ENCODE measurements around the gene ALK. TPM values are rescaled to one million over a fixed set of nuclear protein-coding genes. Genes with fewer than 3 reads are reported as not detected.

Gene ALK
- total RNA-seq, 1 experiment from 2014 or later, result not detected

DNA sequence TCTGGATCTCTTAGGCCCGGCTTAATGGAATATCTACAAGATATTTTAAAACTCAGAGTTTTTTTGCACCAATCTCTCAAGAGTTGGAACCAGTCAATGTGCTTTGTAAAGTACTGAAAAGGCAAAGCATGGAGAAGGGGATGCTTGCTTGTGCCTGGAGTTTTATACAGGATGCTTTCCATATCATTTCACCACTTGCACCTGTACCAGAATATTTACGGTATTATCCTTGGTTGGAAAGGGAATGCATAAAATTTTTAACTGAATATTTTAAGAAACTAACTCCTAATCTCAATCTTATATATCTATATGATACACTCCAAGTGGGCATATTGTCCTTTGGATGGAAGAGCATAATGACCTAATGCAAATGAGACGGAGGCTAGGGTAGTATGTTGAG lies 487.5 kb downstream of the ALK start:
- no peak overlapping the region for H2BK20ac ChIP-seq (ENCODE audit: low read depth, low read length, poor library complexity, severe bottlenecking)
- Mint-ChIP-seq H3K4me3 (no peak overlapping the region), H3K36me3 (ENCODE audit: insufficient read depth in 1 of 3, low read depth in 3 of 3) (no peaks in the 10 kb centered on the region), H3K27me3 (ENCODE audit: low read depth) (no peaks in the 10 kb centered on the region), H3K4me1 (peaks cover 10 to 11% of the 10 kb centered on the region in 2 experiments), H3K27ac (no peak overlapping the region), H3K9me3 (no peaks in the 10 kb centered on the region)
- H3K4ac ChIP-seq (ENCODE audit: low read depth, low read length), result no peak overlapping the region
- H3K18ac ChIP-seq (ENCODE audit: insufficient read length, low read depth, low read length), result no peak overlapping the region
- no peak overlapping the region for H3K9ac ChIP-seq (ENCODE audit: extremely low read depth, insufficient read length, low read length)
- no peak for DNase-seq
- H2AFZ ChIP-seq (ENCODE audit: low read length), result no peak overlapping the region
- no peak overlapping the region for H2BK5ac ChIP-seq (ENCODE audit: insufficient read length, low read length)
- no peak overlapping the region for H3K27ac ChIP-seq (ENCODE audit: insufficient read length, low read depth, low read length)
- no peak overlapping the region for H4K5ac ChIP-seq (ENCODE audit: insufficient read length, low read depth, low read length)
- H3K23me2 ChIP-seq (ENCODE audit: insufficient read length, low read depth, low read length, poor library complexity, severe bottlenecking), result no peaks in the 10 kb centered on the region
- TF ChIP-seq, protein P1, sequence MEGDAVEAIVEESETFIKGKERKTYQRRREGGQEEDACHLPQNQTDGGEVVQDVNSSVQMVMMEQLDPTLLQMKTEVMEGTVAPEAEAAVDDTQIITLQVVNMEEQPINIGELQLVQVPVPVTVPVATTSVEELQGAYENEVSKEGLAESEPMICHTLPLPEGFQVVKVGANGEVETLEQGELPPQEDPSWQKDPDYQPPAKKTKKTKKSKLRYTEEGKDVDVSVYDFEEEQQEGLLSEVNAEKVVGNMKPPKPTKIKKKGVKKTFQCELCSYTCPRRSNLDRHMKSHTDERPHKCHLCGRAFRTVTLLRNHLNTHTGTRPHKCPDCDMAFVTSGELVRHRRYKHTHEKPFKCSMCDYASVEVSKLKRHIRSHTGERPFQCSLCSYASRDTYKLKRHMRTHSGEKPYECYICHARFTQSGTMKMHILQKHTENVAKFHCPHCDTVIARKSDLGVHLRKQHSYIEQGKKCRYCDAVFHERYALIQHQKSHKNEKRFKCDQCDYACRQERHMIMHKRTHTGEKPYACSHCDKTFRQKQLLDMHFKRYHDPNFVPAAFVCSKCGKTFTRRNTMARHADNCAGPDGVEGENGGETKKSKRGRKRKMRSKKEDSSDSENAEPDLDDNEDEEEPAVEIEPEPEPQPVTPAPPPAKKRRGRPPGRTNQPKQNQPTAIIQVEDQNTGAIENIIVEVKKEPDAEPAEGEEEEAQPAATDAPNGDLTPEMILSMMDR (conservative IDR thresholded peaks at IDR 0.05), result no peak
- H3K79me2 ChIP-seq (ENCODE audit: insufficient read depth, low read length), result no peaks in the 10 kb centered on the region
- no peak overlapping the region for H2AK5ac ChIP-seq (ENCODE audit: insufficient read length, low read length)
- no peak overlapping the region for H2BK12ac ChIP-seq (ENCODE audit: insufficient read length, low read depth, low read length)
- H3K23ac ChIP-seq (ENCODE audit: insufficient read length, low read depth, low read length), result no peak overlapping the region
- no peaks in the 10 kb centered on the region for H3K9me3 ChIP-seq (ENCODE audit: control insufficient read depth, low read depth, low read length)
- no peaks in the 10 kb centered on the region for H3K79me1 ChIP-seq (ENCODE audit: insufficient read depth, low read depth, low read length, poor library complexity, severe bottlenecking)
- no peak overlapping the region for H3K14ac ChIP-seq (ENCODE audit: insufficient read depth, low read length)
- no peak overlapping the region for H3K4me2 ChIP-seq (ENCODE audit: insufficient read depth, insufficient read length, low read length)
- no peaks in the 10 kb centered on the region for H3K27me3 ChIP-seq (ENCODE audit: insufficient read depth, low read length)
- WGBS (ENCODE audit: extremely low coverage, insufficient read length, low lambda C conversion rate), result no CpG with 5 or more reads among the region's 3 CpGs
- H3K56ac ChIP-seq (ENCODE audit: insufficient read length, low read depth, low read length), result no peak overlapping the region
- no peaks in the 10 kb centered on the region for H3K4me1 ChIP-seq (ENCODE audit: insufficient read depth, low read length)
- no peak overlapping the region for H4K91ac ChIP-seq (ENCODE audit: insufficient read length, low read depth, low read length)
- no peak overlapping the region for H4K8ac ChIP-seq (replicated peaks; ENCODE audit: insufficient read length, low read depth, low read length)
- H3T11ph ChIP-seq (ENCODE audit: low read length), result no peak overlapping the region
- H2BK15ac ChIP-seq (ENCODE audit: low read depth, low read length), result no peak overlapping the region
- H2BK120ac ChIP-seq (ENCODE audit: low read depth, low read length, poor library complexity, severe bottlenecking), result no peak overlapping the region
- H4K20me1 ChIP-seq (ENCODE audit: control insufficient read depth, insufficient read depth, insufficient read length), result no peaks in the 10 kb centered on the region
